HG02588 (cell line): ENCODE data around the gene ITCH.
"Not testable (repeated sequence)": the region's sequence is repeated elsewhere in the genome, so short reads cannot be mapped to it uniquely, and the experiment has no call there.

Source experiments
- ATAC-seq: cut with Tn5 transposase; IDR thresholded peaks from one replicate; pipeline ENCODE4 v1.9.1; 2021; ENCODE audit warnings: mild to moderate bottlenecking, moderate library complexity; ENCODE audit not compliant: unreplicated experiment

The ITCH gene

DNA sequence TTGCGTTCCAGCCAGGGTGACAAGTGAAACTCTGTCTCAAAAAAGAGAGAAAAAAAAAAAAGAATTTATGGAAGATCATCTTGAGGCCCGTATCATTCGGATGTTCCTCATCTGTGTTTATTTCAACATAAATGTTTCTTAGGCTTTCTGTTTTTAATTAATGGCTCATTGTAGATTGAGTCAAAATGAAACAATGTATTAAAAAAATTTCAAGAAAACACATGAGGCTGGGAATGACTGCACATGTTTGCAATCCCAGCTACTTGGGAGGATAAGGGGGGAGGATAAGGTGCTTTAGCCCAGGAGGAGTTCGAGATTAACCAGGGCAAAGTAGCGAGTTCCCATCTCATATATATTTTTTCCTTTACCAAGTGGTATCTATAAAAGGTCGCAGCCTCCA lies 47.3 kb downstream of the ITCH start:
- ATAC-seq = no peak

DNA sequence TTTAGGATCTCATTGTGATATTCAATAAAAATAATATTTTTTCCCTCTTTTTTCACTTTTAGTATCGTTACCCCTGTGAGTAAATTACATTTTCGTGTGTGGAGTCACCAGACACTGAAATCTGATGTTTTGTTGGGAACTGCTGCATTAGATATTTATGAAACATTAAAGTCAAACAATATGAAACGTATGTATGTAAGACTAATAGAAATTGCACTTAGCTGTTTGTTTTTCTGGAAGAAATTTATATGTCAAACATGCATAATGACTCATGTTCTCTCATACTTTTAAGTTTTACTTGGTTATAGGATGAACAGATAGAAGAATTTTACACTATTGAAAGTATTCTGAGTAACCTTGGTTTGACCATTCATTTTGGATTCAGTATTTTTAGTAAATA lies 49.4 kb downstream of the ITCH start:
- ATAC-seq = no peak

DNA sequence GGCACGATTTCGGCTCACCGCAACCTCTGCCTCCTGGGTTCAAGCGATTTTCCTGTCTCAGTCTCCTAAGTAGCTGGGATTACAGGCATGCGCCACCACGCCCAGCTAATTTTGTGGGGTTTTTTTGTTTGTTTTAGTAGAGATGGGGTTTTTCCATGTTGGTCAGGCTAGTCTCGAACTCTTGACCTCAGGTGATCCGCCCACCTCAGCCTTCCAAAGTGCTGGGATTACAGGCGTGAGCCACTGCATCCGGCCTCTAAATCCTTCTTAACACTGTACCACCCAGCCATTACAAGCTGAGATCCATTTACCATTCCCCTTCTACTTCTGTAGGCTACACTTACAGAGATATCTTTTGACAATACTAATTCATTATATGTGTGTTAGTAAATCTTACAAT lies 51.5 kb downstream of the ITCH start:
- ATAC-seq = not testable (repeated sequence)

DNA sequence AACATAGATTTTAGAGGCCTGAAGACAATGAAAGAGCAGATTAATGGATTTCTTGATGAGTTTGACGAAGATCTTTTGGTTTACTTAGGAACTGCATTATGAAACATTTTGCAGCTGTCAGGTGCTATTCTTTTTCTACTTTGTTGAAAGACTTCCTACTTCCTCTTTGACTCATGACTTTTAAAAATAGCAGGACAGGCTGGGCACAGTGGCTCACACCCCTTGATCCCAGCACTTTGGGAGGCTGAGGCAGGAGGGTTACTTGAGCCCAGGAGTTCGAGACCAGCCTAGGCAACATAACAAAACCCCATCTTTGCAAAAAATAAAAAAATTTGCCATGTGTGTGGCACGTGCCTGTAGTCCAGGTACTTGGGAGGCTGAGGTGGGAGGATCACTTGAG lies 52.0 kb downstream of the ITCH start:
- no peak for ATAC-seq

DNA sequence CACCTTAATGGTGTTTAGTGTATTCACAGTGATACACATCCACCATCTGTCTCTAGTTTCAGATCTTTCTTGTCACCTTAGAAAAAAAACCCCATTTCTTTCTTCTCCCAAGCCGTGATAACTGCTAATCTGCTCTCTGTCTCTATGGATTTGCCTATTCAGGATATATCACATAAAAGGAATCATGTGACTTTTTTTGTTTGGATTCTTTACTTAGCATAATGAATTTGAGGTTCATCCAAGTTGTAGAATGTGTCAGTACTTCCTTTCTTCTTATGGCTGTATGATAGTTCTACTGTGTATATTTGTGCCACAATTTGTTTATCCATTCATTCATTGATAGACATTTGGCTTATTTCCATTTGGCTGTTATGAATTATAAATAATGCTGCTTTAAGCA lies 57.1 kb downstream of the ITCH start:
- ATAC-seq = no peak

DNA sequence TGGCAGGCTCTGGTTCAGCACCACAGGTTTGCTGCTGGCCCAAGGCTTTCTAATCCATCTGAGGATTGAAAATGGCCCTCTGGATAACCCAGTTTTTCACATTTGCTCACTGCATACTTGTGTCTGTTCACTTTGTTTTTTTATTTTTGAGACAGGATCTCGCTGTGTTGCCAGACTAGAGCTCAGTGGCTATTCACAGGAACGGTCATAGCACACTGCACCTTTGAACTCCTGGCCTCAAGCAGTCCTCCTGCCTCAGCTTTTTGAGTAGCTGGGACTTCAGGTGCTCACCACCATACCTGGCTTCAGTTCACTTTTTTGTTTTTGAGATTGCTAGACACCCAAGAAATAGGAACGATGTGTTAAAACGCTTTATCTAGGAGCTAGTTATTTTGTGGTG lies 57.9 kb downstream of the ITCH start:
- no peak for ATAC-seq

DNA sequence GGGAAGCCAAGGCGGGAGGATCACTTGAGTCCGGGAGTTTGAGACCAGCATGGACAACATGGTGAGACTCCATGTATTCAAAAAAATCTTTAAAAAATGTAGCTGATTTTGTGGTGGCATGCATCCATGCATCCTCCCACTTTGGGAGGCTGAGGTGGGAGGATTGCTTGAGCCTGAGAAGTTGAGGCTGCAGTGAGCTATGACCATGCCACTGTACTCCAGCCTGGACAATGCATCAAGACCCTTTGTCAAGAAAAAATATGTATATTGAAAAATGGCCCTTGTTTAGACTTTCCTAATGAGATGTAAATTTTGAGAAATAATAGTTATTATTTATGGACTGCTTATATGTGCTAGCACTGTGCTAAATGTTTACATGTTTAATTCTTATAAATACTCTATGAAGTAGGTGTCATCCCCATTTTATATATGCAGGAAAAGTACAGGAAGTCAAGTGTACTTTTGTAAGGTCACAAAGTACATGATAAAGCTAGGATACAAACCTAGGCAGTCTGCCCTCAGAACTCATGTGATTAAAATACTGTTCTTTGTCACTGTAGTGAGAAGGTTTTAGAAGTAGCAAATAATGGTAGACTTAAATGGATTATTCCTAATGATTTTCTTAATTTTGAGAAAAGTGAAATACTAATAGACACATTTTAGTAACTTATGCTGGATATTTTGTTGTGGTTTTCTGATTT lies 58.8 kb downstream of the ITCH start:
- no peak for ATAC-seq

DNA sequence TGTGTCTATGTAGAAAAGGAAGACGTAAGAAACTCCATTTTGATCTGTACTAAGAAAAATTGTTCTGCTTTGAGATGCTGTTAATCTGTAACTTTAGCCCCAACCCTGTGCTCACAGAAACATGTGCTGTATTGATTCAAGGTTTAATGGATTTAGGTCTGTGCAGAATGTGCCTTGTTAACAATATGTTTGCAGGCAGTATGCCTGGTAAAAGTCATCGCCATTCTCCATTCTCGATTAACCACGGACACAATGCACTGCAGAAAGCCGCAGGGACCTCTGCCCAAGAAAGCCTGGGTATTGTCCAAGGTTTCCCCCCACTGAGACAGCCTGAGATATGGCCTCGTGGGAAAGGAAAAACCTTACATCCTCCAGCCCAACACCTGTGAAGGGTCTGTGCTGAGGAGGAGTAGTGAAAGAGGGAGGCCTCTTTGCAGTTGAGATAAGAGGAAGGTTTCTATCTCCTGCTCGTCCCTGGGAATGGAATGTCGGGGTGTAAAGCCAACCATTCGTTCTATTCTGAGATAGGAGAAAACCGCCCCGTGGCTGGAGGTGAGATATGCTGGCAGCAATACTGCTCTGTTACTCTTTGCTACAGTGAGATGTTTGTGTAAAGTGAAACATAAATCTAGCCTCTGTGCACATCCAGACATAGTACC lies 62.1 kb downstream of the ITCH start:
- not testable (repeated sequence) for ATAC-seq

DNA sequence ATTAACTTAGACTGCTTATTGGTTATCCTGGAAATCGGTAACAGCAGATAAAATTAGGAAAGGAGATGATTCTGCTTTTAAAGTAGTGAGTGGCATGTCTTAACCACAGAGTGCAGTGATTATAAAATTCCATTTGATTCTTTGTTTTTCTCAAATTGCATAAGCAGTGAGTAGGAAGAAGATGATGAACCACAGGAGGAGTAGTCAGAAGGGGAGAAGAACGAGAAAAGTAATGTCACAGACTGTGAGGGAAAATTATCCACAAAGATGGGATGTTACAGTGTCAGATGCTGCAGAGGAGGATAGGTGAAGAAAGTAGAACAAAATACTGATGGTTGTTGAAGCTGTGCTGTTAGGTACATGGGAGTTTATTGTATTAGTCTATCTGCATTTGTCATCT lies 63.0 kb downstream of the ITCH start:
- ATAC-seq = no peak

DNA sequence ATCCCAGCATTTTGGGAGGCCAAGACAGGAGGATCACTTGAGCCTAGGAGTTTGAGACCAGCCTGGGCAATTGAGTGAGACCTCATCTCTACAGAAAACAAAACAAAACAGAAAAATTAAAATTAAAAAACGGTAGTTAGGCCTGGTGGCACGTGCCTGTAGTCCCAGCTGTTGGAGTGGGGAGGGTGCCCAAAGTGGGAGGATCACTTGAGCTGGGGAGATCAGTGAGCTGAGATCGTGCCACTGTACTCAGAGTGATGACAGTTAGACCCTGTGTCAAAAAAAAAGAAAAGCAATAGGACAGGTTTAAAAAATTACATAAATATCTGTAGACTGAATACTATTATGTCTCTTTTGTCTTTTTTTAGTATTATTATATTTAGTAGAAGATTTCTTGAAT lies 64.3 kb downstream of the ITCH start:
- ATAC-seq = no peak

DNA sequence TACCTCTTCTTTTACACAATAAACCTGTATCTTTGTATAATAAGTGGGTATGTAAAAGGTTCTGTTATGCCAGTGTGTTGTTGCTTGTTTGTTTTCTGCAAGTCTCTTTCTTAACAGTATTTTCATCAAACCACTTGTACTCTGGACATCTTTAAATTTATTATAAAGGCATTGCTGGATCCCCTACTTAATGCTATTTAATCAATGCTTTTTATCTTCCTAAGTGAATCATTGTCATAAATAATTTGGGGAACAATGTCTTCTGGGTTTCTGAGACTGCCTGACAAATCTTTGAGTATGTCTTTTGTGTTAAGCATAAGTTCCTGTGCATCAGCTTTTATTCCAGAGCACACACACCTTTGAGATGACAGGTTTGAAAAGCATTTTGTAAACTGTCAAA lies 64.7 kb downstream of the ITCH start:
- ATAC-seq = no peak

DNA sequence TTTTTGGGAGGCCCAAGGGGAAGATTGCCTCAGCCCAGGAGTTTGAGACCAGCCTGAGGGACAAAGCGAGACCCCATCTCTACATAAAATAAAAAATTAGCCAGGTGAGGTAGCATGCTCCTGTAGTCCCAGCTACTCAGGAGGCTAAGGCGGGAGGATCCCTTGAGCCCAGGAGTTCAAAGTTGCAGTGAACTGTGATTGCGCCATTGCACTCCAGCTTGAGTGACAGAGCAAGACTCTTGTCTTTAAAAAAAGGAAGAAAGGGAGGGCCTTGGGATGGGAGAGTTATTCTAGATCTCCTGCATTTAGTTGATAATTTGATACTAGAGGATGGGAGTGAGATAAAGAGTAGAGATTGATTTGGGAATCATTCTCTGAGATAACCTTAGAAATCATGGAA lies 68.1 kb downstream of the ITCH start:
- no peak for ATAC-seq

DNA sequence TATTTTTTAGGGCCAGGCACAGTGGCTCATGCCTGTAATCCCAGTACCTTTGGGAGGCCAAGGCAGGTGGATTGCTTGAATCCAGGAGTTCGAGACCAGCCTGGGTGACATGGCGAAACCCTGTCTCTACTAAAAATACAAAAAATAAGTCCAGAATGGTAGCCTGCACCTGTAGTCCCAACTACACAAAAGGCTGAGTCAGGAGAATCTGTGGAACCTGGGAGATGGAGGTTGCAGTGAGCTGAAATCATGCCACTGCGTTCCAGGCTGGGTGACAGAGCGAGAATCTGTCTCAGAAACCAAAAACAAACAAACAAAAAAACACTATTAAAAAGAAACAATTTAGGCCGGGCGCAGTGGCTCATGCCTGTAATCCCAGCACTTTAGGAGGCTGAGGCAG lies 69.6 kb downstream of the ITCH start:
- not testable (repeated sequence) for ATAC-seq

DNA sequence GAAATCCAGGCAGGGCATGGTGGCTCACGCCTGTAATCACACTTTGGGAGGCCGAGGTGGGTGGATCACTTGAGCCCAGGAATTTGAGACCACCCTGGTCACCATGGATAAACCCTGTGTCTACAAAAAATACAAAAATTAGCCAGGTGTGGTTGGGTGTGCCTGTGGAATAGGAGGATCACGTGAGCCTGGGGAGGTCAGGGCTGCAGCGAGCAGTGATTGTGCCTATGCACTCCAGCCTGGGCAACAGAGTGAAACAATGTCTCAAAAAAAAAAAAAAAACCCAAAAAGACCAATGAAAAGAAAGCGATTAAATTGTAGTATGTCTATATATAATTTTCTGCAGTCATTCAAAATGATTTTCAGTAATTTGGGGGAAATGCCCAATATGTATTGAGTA lies 70.3 kb downstream of the ITCH start:
- no peak for ATAC-seq

DNA sequence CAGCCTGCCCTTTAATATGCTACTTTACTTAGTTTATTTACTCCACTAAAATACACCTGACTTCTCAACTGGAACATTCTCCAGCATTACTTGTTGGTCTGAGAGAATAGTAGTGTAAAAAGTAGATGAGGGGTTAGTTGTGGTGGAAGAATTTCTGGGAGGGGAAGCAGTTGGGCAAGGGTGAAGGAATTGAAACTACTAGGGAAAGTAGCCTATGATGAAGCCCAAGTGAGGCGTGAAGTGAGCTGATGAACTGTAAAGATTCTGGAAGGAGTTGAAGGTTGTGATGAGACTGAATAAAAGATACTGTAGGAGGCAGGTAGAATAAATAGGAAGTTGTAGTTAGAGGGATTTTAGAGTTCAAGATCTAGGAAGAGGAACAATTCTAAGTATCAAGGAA lies 72.5 kb downstream of the ITCH start:
- no peak for ATAC-seq

DNA sequence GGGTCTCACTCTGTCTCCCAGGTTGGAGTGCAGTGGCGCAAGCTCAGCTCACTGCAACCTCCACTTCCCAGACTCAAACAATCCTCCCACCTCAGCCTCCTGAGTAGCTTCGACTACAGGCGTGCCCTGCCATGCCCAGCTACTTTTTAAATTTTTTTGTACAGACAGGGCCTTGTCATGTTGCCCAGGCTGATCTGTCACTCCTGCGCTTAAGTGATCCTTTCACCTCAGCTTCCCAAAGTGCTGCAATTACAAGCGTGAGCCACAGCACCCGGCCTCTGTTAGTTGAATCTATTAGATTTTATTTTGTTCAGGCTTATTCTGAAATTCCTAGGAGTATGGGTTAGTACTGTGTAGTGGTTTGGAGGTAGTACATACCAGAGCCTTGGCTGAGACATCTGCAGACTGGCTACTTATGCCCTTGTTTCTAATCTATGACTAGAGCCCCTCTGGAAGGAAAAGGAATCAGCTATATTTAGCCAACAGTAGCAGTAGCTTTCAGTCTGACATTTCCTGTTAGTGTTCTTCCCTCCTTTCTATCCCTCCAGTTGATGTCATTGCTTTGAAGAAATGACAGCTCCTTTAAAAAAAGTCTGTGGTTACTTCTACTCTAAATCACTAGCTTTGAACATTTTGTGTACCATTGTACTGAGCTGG lies 74.4 kb downstream of the ITCH start:
- ATAC-seq = no peak

DNA sequence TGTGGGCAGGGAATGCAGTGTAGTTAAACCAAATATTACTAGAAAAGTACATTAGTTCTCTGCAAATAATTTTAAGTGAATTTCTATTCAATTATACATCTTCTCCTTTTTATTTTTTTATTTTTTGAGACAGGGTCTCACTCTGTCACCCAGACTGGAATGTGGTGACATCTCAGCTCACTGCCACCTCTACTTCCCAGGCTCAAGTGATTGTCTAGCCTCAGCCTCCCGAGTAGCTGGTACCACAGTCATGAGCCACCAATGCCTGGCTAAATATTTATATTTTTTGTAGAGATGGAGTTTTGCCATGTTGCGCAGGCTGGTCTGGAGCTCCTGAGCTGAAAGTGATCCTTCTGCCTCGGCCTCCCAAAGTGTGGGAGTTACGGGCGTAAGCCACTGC lies 76.1 kb downstream of the ITCH start:
- no peak for ATAC-seq

DNA sequence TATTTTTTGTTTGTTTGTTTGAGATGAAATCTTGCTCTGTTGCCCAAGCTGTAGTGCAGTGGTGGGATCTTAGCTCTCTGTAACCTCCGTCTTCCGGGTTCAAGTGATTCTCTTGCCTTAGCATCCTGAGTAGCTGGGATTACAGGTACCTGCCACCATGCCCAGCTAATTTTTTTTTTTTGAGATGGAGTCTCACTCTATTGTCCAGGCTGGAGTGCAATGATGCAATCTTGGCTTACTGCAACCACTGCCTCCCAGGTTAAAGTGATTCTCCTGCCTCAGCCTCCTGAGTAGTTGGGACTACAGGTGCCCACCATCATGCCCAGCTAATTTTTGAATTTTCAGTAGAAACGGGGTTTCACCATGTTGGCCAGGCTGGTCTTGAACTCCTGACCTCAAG lies 78.3 kb downstream of the ITCH start:
- ATAC-seq = not testable (repeated sequence)

DNA sequence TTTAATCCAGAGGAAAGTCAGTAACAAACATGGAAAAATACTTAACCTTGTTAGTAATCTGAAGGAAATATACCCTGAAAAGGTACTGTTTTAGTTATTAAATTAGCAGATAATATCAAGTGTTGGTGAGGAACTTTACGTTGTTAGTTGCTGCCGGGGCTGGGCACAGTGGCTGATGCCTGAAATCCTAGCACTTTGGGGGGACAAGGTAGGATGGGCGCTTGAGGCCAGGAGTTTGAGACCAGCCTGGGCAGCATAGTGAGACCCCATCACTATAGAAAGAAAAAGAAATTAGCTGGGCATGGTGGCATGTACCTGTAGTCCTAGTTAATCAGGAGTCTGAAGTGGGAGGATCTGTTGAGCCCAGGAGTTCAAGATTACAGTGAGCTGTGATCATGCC lies 80.5 kb downstream of the ITCH start:
- no peak for ATAC-seq

DNA sequence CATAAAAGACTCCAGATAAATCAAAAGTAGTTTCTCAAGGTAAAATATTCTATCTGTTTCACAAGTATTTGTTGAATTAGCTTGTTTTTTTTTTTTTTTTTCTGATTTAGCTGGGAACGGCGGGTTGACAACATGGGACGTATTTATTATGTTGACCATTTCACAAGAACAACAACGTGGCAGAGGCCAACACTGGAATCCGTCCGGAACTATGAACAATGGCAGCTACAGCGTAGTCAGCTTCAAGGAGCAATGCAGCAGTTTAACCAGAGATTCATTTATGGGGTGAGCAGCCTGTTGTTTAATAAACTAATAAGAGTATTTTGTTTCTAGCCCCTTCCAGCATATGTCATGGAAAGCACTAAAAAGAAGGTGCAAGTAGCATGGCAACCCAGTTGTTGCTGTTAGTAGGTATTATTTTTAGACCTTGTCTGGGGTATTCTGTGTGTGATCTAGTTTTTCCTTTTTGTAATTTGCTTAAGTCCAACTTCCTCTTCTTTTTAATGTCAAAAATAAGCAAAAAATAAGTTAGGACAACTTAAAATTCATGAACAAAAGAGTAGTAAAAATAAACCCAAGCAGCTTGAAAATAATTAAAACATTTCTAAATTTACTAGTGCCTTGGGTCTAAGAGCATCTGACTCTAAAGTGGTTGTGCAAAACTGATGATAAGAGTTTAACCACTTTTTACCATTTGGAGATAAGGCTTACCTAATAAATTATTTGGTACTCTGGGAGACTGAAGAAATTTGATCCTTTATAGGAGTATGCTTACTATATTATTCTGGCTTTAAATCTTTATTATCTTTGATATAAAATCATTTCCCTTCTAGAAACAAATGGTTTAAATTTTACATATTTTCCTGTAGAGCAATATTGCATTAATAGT lies 82.3 kb downstream of the ITCH start:
- no peak for ATAC-seq

DNA sequence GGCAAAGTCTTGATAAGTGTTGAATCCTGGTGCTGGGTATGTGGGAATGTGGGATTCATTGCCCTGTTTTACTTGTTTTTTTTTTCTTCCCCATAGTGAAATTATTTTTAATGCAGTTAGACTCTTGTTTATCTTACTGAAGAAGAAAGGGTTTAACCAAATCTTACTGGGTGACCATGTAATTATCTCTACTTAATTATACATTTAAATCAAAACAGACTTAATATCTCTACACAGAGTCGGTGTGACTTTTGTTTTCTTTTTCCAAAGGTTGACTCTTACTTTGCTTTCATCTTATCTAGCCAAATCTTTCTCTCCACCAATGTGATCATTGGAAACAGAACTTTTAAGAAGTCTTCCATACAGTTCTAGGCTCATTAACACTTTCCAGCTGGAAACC lies 85.4 kb downstream of the ITCH start:
- ATAC-seq = no peak
